ENCODE measurements around the gene ADH7. TPM values are rescaled to one million over a fixed set of nuclear protein-coding genes. Genes with fewer than 3 reads are reported as not detected.
"Not testable (repeated sequence)": the region's sequence is repeated elsewhere in the genome, so short reads cannot be mapped to it uniquely, and the experiment has no call there.

Gene ADH7
- polyA plus RNA-seq, 3 donors from 2014 or later = not detected

DNA sequence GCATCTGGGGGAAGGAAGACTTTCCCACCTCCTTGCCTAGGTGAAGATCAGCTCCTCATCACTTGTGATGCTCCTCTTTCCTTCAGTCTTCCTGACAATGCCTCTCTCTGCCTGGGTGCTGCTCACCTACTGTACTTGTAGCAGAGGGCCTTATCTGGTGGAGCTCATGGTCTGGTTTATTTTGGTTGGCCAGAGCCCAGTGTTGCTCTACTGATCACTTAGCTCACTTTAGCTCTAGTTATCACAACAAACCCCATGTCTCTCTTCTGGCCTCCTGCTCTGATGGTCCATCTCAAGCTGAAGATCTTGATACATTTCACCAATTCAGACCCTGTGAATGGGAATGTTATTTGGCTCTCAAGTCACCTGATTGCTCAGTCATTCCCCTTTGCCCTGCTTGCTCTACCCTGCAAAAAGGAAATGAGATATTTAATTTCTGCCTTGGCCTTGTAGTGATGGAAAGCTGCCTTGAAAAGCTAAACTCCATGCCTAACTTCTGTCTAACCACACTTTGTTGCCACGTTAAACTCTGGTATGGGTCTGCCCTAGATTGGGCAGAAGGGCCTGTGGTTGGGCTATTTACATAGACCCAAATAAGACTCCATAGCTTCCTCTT, 52.3 kb downstream of the ADH7 start:
- no peak overlapping the region for H3K4me3 Mint-ChIP-seq

DNA sequence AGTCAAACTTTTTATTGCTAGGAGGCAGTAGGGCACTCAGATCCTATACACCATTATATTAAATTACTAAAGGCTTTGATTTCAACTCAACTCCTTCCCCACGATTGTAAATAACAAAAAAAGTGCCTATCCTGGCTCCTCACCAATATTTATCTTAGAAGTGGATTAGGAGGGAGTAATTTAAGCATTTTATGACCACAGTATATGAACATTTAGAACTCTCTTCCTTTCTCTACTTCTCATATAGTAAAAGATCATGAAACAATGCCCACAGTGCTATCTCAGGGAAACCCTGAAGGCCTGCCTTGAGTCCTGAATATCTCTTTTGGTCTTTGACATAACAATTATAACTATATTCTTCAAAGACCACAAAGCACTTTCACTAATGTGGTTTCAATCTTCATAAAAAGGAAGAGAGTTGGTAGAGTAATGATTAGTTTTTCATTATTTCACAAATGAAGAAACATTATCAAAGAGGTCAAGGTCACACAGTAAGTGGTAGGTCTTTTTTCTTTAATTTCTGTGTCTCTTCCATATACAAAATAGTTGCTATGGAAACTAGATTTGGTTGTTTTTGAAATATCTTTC, 53.5 kb downstream of the ADH7 start:
- no peak for DNase-seq
- Mint-ChIP-seq H3K27ac (no peak overlapping the region), H3K4me3 (no peak overlapping the region), H3K9me3 (peaks cover 0 to 7% (median under 1%) of the 10 kb centered on the region in 6 donors), H3K36me3 (no peaks in the 10 kb centered on the region), H3K4me1 (no peaks in the 10 kb centered on the region), H3K27me3 (ENCODE audit: low read depth in 3 of 3) (peaks cover 0 to 7% (median 2%) of the 10 kb centered on the region in 3 donors)

More for the DNA sequence above, 52.3 kb downstream of the ADH7 start:
- H3K27me3 Mint-ChIP-seq (ENCODE audit: low read depth in 3 of 3) = peaks cover 0 to 3% (median 2%) of the 10 kb centered on the region in 3 donors
- H3K27ac Mint-ChIP-seq = no peak overlapping the region
- no peak for DNase-seq
- H3K4me1 Mint-ChIP-seq = peaks cover 0 to 1% of the 10 kb centered on the region in 2 donors
- H3K9me3 Mint-ChIP-seq = peaks cover 0 to 4% (median 0%) of the 10 kb centered on the region in 6 donors
- no peaks in the 10 kb centered on the region for H3K36me3 Mint-ChIP-seq

DNA sequence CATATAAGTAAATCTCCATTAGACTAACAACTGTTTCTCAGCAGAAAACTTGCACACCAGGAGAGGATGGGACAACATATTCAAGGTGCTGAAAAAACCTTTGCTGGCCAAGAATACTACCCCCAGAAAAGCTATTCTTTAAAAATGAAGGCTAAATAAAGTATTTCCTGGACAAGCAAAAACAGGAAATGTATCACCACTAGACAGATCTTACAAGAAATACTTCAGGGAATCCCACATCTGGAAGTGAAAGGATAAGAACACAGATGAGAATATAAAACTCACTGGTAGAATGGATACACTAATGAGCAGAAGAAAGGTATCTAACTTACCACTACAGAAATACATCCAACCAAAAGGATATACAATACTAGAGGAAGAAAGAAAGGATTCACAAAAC, 55.6 kb downstream of the ADH7 start:
- H3K4me1 Mint-ChIP-seq = no peaks in the 10 kb centered on the region
- DNase-seq = no peak
- H3K36me3 Mint-ChIP-seq = peaks cover 0 to 3% (median 0%) of the 10 kb centered on the region in 3 donors
- no peak overlapping the region for H3K4me3 Mint-ChIP-seq
- H3K27ac Mint-ChIP-seq = no peak overlapping the region
- peaks cover 0 to 8% (median 2%) of the 10 kb centered on the region in 3 donors for H3K27me3 Mint-ChIP-seq (ENCODE audit: low read depth in 3 of 3)
- H3K9me3 Mint-ChIP-seq = peaks cover 7 to 23% (median 8%) of the 10 kb centered on the region in 6 donors

DNA sequence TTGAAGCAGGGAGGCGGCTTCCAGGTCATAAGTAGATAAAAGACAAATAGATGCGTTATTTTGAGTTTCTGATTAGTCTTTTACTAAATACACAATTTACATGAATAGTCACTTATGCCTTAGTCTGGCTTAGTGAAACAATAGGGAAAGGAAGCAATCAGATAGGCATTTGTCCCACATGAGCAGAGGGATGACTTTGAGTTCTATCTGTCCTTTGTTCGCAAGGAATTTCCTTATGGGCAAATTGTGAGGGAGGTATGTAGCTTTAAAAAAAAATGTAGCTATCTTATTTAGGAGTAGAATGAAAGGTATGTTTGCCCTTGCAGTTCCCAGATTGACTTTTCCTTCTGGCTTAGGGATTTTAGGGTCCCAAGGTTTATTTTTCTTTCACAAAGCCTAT, 56.3 kb downstream of the ADH7 start:
- Mint-ChIP-seq H3K4me1 (no peaks in the 10 kb centered on the region), H3K36me3 (peaks cover 0 to 3% (median 0%) of the 10 kb centered on the region in 3 donors), H3K9me3 (peaks cover 7 to 23% (median 10%) of the 10 kb centered on the region in 6 donors), H3K27ac (no peak overlapping the region), H3K27me3 (ENCODE audit: low read depth in 3 of 3) (peaks cover 0 to 8% (median 2%) of the 10 kb centered on the region in 3 donors), H3K4me3 (no peak overlapping the region)
- no peak for DNase-seq

DNA sequence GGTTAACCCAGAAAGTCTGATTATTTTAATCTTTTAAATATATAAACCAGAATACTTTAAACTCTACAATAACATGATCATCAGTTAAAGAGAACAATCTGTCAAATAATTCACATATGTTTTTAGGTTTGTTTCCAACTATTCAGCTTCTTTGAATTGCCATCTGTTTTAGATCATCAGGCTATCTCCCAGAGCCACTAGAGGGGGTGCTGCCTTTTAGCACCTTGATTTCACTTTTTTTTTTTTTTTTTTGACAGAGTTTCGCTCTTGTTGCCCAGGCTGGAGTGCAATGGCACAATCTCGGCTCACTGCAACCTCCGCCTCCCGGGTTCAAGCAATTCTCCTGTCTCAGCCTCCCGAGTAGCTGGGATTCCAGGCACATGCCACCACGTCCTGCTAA, 57.8 kb downstream of the ADH7 start:
- not testable (repeated sequence) for H3K27ac Mint-ChIP-seq, H3K4me3 Mint-ChIP-seq, H3K4me1 Mint-ChIP-seq, H3K36me3 Mint-ChIP-seq, DNase-seq
- peaks cover 0 to 12% (median 1%) of the 10 kb centered on the region in 3 donors for H3K27me3 Mint-ChIP-seq (ENCODE audit: low read depth in 3 of 3)
- peaks cover 9 to 30% (median 18%) of the 10 kb centered on the region in 6 donors for H3K9me3 Mint-ChIP-seq

DNA sequence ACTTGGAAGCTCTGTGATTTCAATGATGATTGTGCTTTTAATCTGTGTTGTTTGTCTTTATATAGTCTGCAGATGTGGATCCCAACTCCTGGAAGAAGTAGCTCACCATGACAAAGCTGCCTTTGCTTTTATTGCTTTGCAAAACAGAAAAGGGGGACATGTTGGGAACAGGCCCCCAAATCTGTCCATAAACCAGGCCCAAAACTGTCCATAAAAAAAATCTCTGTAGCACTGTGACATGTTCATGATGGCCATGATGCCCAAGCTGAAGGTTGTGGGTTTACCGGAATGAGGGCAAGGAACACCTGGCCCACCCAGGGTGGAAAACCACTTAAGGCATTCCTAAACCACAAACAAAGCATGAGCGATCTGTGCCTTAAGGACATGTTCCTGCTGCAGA, 62.7 kb downstream of the ADH7 start:
- DNase-seq, H3K27ac Mint-ChIP-seq, H3K36me3 Mint-ChIP-seq, H3K4me3 Mint-ChIP-seq, H3K4me1 Mint-ChIP-seq: not testable (repeated sequence)
- Mint-ChIP-seq H3K9me3 (peaks cover 9 to 30% (median 21%) of the 10 kb centered on the region in 6 donors), H3K27me3 (ENCODE audit: low read depth in 3 of 3) (peaks cover 0 to 16% (median 1%) of the 10 kb centered on the region in 3 donors)

DNA sequence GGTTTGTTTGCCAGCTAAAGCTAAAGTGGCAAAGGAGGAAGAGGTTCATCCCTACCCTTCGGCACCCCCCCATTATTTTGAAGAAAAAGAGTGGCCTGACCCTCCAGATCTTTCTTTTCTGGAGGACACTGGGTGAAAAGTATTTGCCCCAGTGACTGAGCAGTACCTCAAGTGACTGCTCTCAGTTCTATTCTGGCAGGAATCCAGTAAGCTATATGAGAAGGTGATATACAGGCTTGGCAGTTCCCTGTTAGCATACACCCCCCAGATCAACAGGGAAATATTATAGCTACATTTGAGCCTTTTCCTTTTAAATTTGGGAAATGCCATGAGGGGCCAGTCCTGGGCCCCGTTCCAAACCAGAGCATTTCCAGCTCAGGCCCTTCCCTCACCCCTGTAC, 67.3 kb downstream of the ADH7 start:
- peaks cover 1 to 12% (median 5%) of the 10 kb centered on the region in 6 donors for H3K9me3 Mint-ChIP-seq
- not testable (repeated sequence) for H3K4me3 Mint-ChIP-seq; H3K4me1 Mint-ChIP-seq; H3K27ac Mint-ChIP-seq; H3K27me3 Mint-ChIP-seq (ENCODE audit: low read depth in 3 of 3); DNase-seq; H3K36me3 Mint-ChIP-seq

DNA sequence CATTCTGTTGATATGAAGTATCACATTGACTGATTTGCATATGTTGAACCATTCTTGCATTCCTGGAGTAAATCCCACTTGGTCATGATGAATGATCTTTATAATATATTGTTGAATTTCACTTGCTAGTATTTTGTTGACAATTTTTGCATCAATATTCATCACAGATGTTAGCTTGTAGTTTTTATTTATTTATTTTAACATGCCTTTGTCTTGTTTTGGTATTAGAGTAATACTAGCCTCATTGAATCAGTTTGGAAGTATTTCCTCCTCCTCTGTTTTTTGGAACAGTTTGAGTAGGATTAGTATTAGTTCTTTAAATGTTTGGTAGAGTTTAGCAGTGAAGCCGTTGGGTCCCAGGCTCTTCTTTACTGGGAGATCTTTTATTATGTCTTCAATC, 68.7 kb downstream of the ADH7 start:
- Mint-ChIP-seq H3K9me3 (peaks cover 0 to 7% (median 3%) of the 10 kb centered on the region in 6 donors), H3K27ac (no peak overlapping the region)

DNA sequence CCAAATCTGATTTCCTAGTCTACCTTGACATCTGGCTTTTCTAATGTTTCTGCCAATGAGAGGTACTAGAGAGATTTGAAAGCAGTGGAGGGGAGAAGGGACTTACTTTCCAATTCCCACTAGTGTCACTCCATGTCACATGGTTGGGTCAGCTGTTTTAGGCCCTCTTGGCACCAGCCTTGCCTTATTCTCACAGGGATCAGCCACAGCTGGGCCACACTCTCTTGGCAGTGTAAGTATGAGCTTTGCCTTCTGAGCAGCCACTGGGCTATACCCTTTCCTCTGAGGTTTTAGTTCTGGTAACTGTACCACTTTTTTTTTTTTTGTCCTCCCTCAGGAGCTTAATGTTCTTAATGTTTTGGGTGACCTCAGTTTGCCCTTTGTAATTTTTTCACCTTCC, 72.4 kb downstream of the ADH7 start:
- no peak overlapping the region for H3K27ac Mint-ChIP-seq
- no peak overlapping the region for H3K4me3 Mint-ChIP-seq
- peaks cover 0 to 4% (median 0%) of the 10 kb centered on the region in 6 donors for H3K9me3 Mint-ChIP-seq
- H3K36me3 Mint-ChIP-seq = no peaks in the 10 kb centered on the region
- H3K27me3 Mint-ChIP-seq (ENCODE audit: low read depth in 3 of 3) = peaks cover 0 to 4% (median 2%) of the 10 kb centered on the region in 3 donors
- peaks cover under 1 to 2% of the 10 kb centered on the region in 2 donors for H3K4me1 Mint-ChIP-seq
- DNase-seq = no peak

More for the DNA sequence above, 68.7 kb downstream of the ADH7 start:
- DNase-seq = no peak
- H3K4me1 Mint-ChIP-seq = no peaks in the 10 kb centered on the region
- peaks cover 0 to 7% (median 0%) of the 10 kb centered on the region in 3 donors for H3K27me3 Mint-ChIP-seq (ENCODE audit: low read depth in 3 of 3)
- H3K36me3 Mint-ChIP-seq = no peaks in the 10 kb centered on the region
- H3K4me3 Mint-ChIP-seq = no peak overlapping the region

Other genes with a start within 250 kb of the ADH7 start
- not detected for gene ADH6, start 216.1 kb downstream of the ADH7 start, polyA plus RNA-seq
- gene ADH1A, start 144.4 kb downstream of the ADH7 start, polyA plus RNA-seq = not detected
- not detected for gene ADH1B, start 113.9 kb downstream of the ADH7 start, polyA plus RNA-seq
- not detected for gene ADH1C, start 82.6 kb downstream of the ADH7 start, polyA plus RNA-seq
- gene C4orf17, start 75.7 kb upstream of the ADH7 start, polyA plus RNA-seq = not detected
- 1 to 10 TPM; 2.1 to 5.4 (median 2.6) TPM for gene TRMT10A, start 128.7 kb upstream of the ADH7 start, polyA plus RNA-seq
- gene MTTP, start 139.5 kb upstream of the ADH7 start, polyA plus RNA-seq = not detected
- not detected for gene C4orf54, start 222.5 kb upstream of the ADH7 start, polyA plus RNA-seq